ENCODE results near the gene CRYBG3.
"Not testable (repeated sequence)": the region's sequence is repeated elsewhere in the genome, so short reads cannot be mapped to it uniquely, and the experiment has no call there.

Gene CRYBG3

GRCh38 chr3:97896129-97896528 is 74.3 kb downstream of the CRYBG3 start:
- DNase-seq = no peak

GRCh38 chr3:97896547-97896946 is 74.7 kb downstream of the CRYBG3 start:
- DNase-seq = no peak

- DNase-seq = no peak
These were observed 77.5 kb downstream of the CRYBG3 start for GRCh38 chr3:97899331-97899730.

- DNase-seq = no peak
These were observed 79.8 kb downstream of the CRYBG3 start for GRCh38 chr3:97901313-97902248.

- not testable (repeated sequence) for DNase-seq
These were observed 88.0 kb downstream of the CRYBG3 start for GRCh38 chr3:97909830-97910229.

- DNase-seq = not testable (repeated sequence)
These were observed 88.5 kb downstream of the CRYBG3 start for GRCh38 chr3:97910236-97910831.

- no peak for DNase-seq
These were observed 89.1 kb downstream of the CRYBG3 start for GRCh38 chr3:97910931-97911351.

GRCh38 chr3:97911459-97911858 is 89.6 kb downstream of the CRYBG3 start:
- no peak for DNase-seq

- no peak for DNase-seq
These were observed 92.6 kb downstream of the CRYBG3 start for GRCh38 chr3:97914388-97914787.

GRCh38 chr3:97916576-97916975 is 94.8 kb downstream of the CRYBG3 start:
- DNase-seq = no peak

- DNase-seq = no peak
These were observed 96.2 kb downstream of the CRYBG3 start for GRCh38 chr3:97917813-97918536.

- no peak for DNase-seq
These were observed 105.9 kb downstream of the CRYBG3 start for GRCh38 chr3:97927704-97928103.

- DNase-seq = no peak
These were observed 107.2 kb downstream of the CRYBG3 start for GRCh38 chr3:97928986-97929385.

- no peak for DNase-seq
These were observed 108.2 kb downstream of the CRYBG3 start for GRCh38 chr3:97930018-97930417.

GRCh38 chr3:97931218-97931617 is 109.4 kb downstream of the CRYBG3 start:
- no peak for DNase-seq

- no peak for DNase-seq
These were observed 110.6 kb downstream of the CRYBG3 start for GRCh38 chr3:97932387-97932801.

GRCh38 chr3:97934980-97935695 is 113.3 kb downstream of the CRYBG3 start:
- no peak for DNase-seq

- no peak for DNase-seq
These were observed 114.0 kb downstream of the CRYBG3 start for GRCh38 chr3:97935842-97936241.

GRCh38 chr3:97937205-97937604 is 115.4 kb downstream of the CRYBG3 start:
- DNase-seq = no peak

- DNase-seq = no peak
These were observed 116.6 kb downstream of the CRYBG3 start for GRCh38 chr3:97938444-97938843.

GRCh38 chr3:97939401-97939800 is 117.6 kb downstream of the CRYBG3 start:
- DNase-seq = no peak

Data from amygdala (tissue), 56 donors.